Sigmoid colon (tissue), 4 donors: ENCODE measurements around the gene PRKAR2B.

Source experiments
- CTCF ChIP-seq, 4 experiments: fragments of 450-650 bp in 3 of 4; fragments of 200-600 bp in 1 of 4; IDR thresholded peaks; one replicate each; pipeline ENCODE4 v1.5.1; 2016 to 2019; ENCODE audit warnings: antibody characterized with exemption in 4 of 4, mild to moderate bottlenecking in 3 of 4, moderate library complexity in 2 of 4
- EP300 ChIP-seq, 4 donors: sonication (generic); formaldehyde crosslinking; IDR thresholded peaks; one replicate each; pipeline ENCODE4 v1.6.1; 2017; ENCODE audit warnings: antibody characterized with exemption in 4 of 4
- POLR2A ChIP-seq, 2 donors: fragments of 450-650 bp; IDR thresholded peaks; one replicate each; pipeline ENCODE4 v1.6.1; 2016; ENCODE audit warnings: antibody characterized with exemption in 2 of 2, mild to moderate bottlenecking in 2 of 2, moderate library complexity in 2 of 2
- POLR2AphosphoS5 ChIP-seq, 4 donors: sonication (generic); formaldehyde crosslinking; IDR thresholded peaks; one replicate each; pipeline ENCODE4 v1.6.1; 2017; ENCODE audit warnings: antibody characterized with exemption in 4 of 4

- TF ChIP-seq POLR2AphosphoS5 (IDR thresholded peaks at IDR 0.05) = no peak
- no peak for TF ChIP-seq CTCF (IDR thresholded peaks at IDR 0.05)
- TF ChIP-seq POLR2A (IDR thresholded peaks at IDR 0.05) = no peak
- no peak for TF ChIP-seq EP300 (IDR thresholded peaks at IDR 0.05)
These were observed 84.2 kb downstream of the PRKAR2B start for GRCh38 chr7:107128748-107129147.
